Gastroesophageal sphincter (tissue), 3 donors: Measurements from ENCODE around the gene SLC39A11.

Experiments
- CTCF ChIP-seq, 4 experiments: fragments of 200-600 bp in 2 of 4; fragments of 450-650 bp in 2 of 4; sonication (generic) in 1 of 4; IDR thresholded peaks; one replicate each; pipeline ENCODE4 v1.5.1; 2017 to 2019; ENCODE audit warnings: antibody characterized with exemption in 4 of 4, mild to moderate bottlenecking in 2 of 4, moderate library complexity in 2 of 4
- POLR2AphosphoS5 ChIP-seq: sonication (generic); formaldehyde crosslinking; IDR thresholded peaks from one replicate; pipeline ENCODE4 v1.6.1; 2017; ENCODE audit warnings: antibody characterized with exemption

- TF ChIP-seq CTCF (IDR thresholded peaks at IDR 0.05): no peak
- no peak for TF ChIP-seq POLR2AphosphoS5
Observed at GRCh38 chr17:72789711-72790110, 302.8 kb downstream of the SLC39A11 start.
